HepG2 (cell line): ENCODE measurements around the gene RPRD1A. TPM values are rescaled to one million over a fixed set of nuclear protein-coding genes. Genes with fewer than 3 reads are reported as not detected.

Experiments used
- ADNP ChIP-seq: sonication (generic); formaldehyde crosslinking; IDR thresholded peaks from 2 replicates; pipeline ENCODE4 v1.4.0; 2020; ENCODE audit warnings: missing genetic modification reagents
- CREBL2 ChIP-seq: sonication (generic); formaldehyde crosslinking; IDR thresholded peaks from 2 replicates; pipeline ENCODE4 v1.8.1; 2023; ENCODE audit warnings: missing genetic modification reagents, mild to moderate bottlenecking, borderline replicate concordance
- GTF2F1 ChIP-seq: fragments of 150-350 bp; IDR thresholded peaks from 2 replicates; pipeline ENCODE4 v1.6.1; 2014; ENCODE audit warnings: low read length
- JARID2 ChIP-seq: sonication (generic); formaldehyde crosslinking; IDR thresholded peaks from 2 replicates; pipeline ENCODE4 v1.8.1; 2023; ENCODE audit warnings: missing genetic modification reagents, inconsistent platforms; ENCODE audit not compliant: insufficient replicate concordance
- LRRFIP1 ChIP-seq: sonication (generic); formaldehyde crosslinking; conservative IDR thresholded peaks from 2 replicates; pipeline ENCODE4 v1.4.0; 2020; ENCODE audit warnings: missing genetic modification reagents
- MBNL3 ChIP-seq: fragments of 250-450 bp; sonication (Bioruptor Pico); conservative IDR thresholded peaks from 2 replicates; pipeline ENCODE4 v1.8.0; 2022; ENCODE audit warnings: mild to moderate bottlenecking, inconsistent platforms
- MEIS2 ChIP-seq: sonication (generic); formaldehyde crosslinking; IDR thresholded peaks from 2 replicates; pipeline ENCODE4 v1.9.0; 2021; ENCODE audit warnings: mild to moderate bottlenecking, missing genetic modification reagents
- MLXIP ChIP-seq: sonication (generic); formaldehyde crosslinking; IDR thresholded peaks from 2 replicates; pipeline ENCODE4 v1.9.0; 2021; ENCODE audit warnings: missing genetic modification reagents, borderline replicate concordance
- MXD1 ChIP-seq: sonication (generic); formaldehyde crosslinking; IDR thresholded peaks from 2 replicates; pipeline ENCODE4 v1.4.0; 2020; ENCODE audit warnings: mild to moderate bottlenecking, missing genetic modification reagents
- SNRNP70 ChIP-seq: fragments of 200-400 bp; formaldehyde crosslinking; IDR thresholded peaks from 2 replicates; pipeline ENCODE4 v1.6.1; 2017; ENCODE audit warnings: mild to moderate bottlenecking, low read depth, low read length, moderate library complexity
- ZBTB42 ChIP-seq: sonication (generic); formaldehyde crosslinking; IDR thresholded peaks from 2 replicates; pipeline ENCODE4 v1.5.0; 2020; ENCODE audit warnings: mild to moderate bottlenecking, missing genetic modification reagents
- ZNF275 ChIP-seq: sonication (generic); formaldehyde crosslinking; IDR thresholded peaks from 2 replicates; pipeline ENCODE4 v1.8.0; 2022; ENCODE audit warnings: missing genetic modification reagents, mild to moderate bottlenecking, inconsistent platforms, borderline replicate concordance
- ZNF616 ChIP-seq: sonication (generic); formaldehyde crosslinking; IDR thresholded peaks from 2 replicates; pipeline ENCODE4 v1.5.0; 2020; ENCODE audit warnings: low read depth, mild to moderate bottlenecking, missing genetic modification reagents
- polyA plus RNA-seq, 8 experiments: library from polyadenylated mRNA; depleted of rRNA in 3 of 8; stranded (reverse) in 7 of 8; unstranded in 1 of 8; fragments of >200 nt; fragmentation: Illumina TruSeq in 4 of 8; extraction: Trizol in 4 of 8; gene quantifications; 2 replicates each; pipeline versions ENCODE4 v1.2.1 to v1.2.3, GENCODE V29; 2011 to 2016; ENCODE audit warnings: low read depth in 4 of 8, missing spikeins in 1 of 8, mixed read lengths in 1 of 8; ENCODE audit not compliant: insufficient read depth in 1 of 8
- total RNA-seq, 5 experiments: library from RNA; depleted of rRNA; stranded (reverse); fragments of >200 nt; fragmentation: Illumina TruSeq; extraction: Trizol; gene quantifications; 2 replicates each; pipeline ENCODE4 v1.2.3, GENCODE V29; 2016; ENCODE audit warnings: low read depth in 1 of 5
- TF ChIP-seq, protein P1 (sequence below): IDR thresholded peaks from 2 replicates; pipeline ENCODE4 v1.6.1; 2012; ENCODE audit warnings: low read depth, low read length, improper control_type of control experiment
- TF ChIP-seq, protein P2 (sequence below): IDR thresholded peaks from 2 replicates; pipeline ENCODE4 v1.6.1; 2016
- TF ChIP-seq, protein P3 (sequence below): IDR thresholded peaks from 2 replicates; pipeline ENCODE4 v1.6.1; 2012; ENCODE audit warnings: inconsistent platforms

The RPRD1A gene
- total and polyA plus RNA-seq, 2 of the 13 experiments (the other 11 are each of a cell fraction or from before 2014, with no cell fraction given): 42.5 to 78.2 TPM

DNA sequence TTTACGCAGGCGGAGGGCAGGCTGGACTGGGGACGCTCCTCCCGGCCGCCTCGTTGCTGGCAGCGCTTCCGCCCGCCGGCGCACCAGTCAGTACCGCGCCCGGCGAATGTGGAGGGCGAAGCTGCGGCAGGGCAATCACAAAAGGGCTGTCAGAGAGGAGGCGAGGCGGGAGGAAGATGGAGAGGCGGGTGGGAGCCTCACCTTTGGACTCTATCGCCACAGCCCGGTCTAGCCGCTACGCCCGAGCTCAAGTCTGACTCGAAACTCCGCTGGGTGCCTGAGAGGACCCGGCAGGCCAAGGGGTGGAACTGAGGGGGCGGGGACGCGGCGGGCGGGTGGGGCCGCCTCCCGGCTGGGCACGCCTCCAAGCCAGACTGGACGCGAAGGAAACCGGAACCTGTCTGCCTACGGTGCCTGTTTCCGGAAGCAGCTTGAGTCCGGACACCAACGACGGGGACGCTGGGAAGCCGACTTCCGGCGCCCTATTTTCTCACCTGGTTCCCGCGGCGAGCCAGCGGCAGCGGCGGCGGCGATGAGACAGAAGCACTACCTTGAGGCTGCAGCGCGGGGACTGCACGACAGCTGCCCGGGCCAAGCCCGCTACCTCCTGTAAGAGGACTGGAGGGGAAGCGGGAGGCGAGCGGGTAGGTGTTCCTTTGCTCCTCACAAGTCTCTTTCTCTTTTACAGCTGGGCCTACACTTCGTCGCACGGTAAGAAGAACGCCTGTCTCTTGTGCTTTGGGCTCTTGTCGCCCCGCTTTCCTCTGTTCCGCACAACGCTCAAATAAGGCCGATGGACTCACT is 95.0 kb downstream of the RPRD1A start, which contains the start of gene RMP24 (continued):
- TF ChIP-seq, protein P1, sequence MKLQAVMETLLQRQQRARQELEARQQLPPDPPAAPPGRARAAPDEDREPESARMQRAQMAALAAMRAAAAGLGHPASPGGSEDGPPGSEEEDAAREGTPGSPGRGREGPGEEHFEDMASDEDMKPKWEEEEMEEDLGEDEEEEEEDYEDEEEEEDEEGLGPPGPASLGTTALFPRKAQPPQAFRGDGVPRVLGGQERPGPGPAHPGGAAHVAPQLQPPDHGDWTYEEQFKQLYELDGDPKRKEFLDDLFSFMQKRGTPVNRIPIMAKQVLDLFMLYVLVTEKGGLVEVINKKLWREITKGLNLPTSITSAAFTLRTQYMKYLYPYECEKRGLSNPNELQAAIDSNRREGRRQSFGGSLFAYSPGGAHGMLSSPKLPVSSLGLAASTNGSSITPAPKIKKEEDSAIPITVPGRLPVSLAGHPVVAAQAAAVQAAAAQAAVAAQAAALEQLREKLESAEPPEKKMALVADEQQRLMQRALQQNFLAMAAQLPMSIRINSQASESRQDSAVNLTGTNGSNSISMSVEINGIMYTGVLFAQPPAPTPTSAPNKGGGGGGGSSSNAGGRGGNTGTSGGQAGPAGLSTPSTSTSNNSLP: no peak
- TF ChIP-seq ZNF275 (CRISPR knock-in tag): no peak
- TF ChIP-seq, protein P2, sequence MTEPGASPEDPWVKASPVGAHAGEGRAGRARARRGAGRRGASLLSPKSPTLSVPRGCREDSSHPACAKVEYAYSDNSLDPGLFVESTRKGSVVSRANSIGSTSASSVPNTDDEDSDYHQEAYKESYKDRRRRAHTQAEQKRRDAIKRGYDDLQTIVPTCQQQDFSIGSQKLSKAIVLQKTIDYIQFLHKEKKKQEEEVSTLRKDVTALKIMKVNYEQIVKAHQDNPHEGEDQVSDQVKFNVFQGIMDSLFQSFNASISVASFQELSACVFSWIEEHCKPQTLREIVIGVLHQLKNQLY (CRISPR knock-in tag): peak; percentile 41; the same call in 1 of the 2 replicates
- TF ChIP-seq MEIS2: peak; percentile 74; the same call in 1 of the 2 replicates
- TF ChIP-seq ZBTB42 (CRISPR knock-in tag): no peak
- no peak for TF ChIP-seq SNRNP70
- TF ChIP-seq ZNF616 (CRISPR knock-in tag): 0 out of 2 replicates have a peak, but pooled peaks have one; percentile 27
- TF ChIP-seq GTF2F1: no peak
- TF ChIP-seq MXD1 (CRISPR knock-in tag): no peak
- no peak for TF ChIP-seq ADNP (CRISPR knock-in tag)
- TF ChIP-seq CREBL2: 0 out of 2 replicates have a peak, but pooled peaks have one; percentile 49
- no peak for TF ChIP-seq JARID2 (CRISPR knock-in tag)
- no peak for TF ChIP-seq MBNL3 (CRISPR knock-in tag)
- TF ChIP-seq, protein P3, sequence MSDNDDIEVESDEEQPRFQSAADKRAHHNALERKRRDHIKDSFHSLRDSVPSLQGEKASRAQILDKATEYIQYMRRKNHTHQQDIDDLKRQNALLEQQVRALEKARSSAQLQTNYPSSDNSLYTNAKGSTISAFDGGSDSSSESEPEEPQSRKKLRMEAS: peak; percentile 75
- no peak for TF ChIP-seq MLXIP (CRISPR knock-in tag)
- no peak for TF ChIP-seq LRRFIP1 (CRISPR knock-in tag)
